HG02840 (cell line): Measurements from ENCODE around the gene LRRC52.

Experiments
- ATAC-seq: cut with Tn5 transposase; IDR thresholded peaks from one replicate; pipeline ENCODE4 v1.9.1; 2021; ENCODE audit warnings: mild to moderate bottlenecking, moderate library complexity, moderate number of reproducible peaks; ENCODE audit not compliant: unreplicated experiment, low FRiP score

The LRRC52 gene

GRCh38 chr1:165537356-165538109, 6.3 kb upstream of the LRRC52 start:
- ATAC-seq = no peak

- no peak for ATAC-seq
Measured at GRCh38 chr1:165539306-165539705, 4.5 kb upstream of the LRRC52 start.

- no peak for ATAC-seq
Measured at GRCh38 chr1:165539908-165540307, 3.9 kb upstream of the LRRC52 start.

- ATAC-seq = no peak
Measured at GRCh38 chr1:165542015-165542631, 1.7 kb upstream of the LRRC52 start.

- ATAC-seq = no peak
Measured at GRCh38 chr1:165542647-165543046, 1.2 kb upstream of the LRRC52 start.

- ATAC-seq = no peak
Measured at GRCh38 chr1:165544996-165545395, 1.2 kb downstream of the LRRC52 start.

GRCh38 chr1:165545974-165546373, 2.2 kb downstream of the LRRC52 start:
- no peak for ATAC-seq

- no peak for ATAC-seq
Measured at GRCh38 chr1:165549973-165550372, 6.2 kb downstream of the LRRC52 start.

GRCh38 chr1:165551469-165551868, 7.7 kb downstream of the LRRC52 start:
- ATAC-seq = no peak

- ATAC-seq = no peak
Measured at GRCh38 chr1:165560883-165561656, 17.3 kb downstream of the LRRC52 start.

GRCh38 chr1:165562571-165562970, 18.8 kb downstream of the LRRC52 start:
- ATAC-seq = no peak

- no peak for ATAC-seq
Measured at GRCh38 chr1:165563551-165563950, 19.8 kb downstream of the LRRC52 start.

- ATAC-seq = no peak
Measured at GRCh38 chr1:165564561-165564960, 20.8 kb downstream of the LRRC52 start.

GRCh38 chr1:165565751-165566490, 22.1 kb downstream of the LRRC52 start:
- no peak for ATAC-seq

- ATAC-seq = no peak
Measured at GRCh38 chr1:165570078-165570477, 26.3 kb downstream of the LRRC52 start.

- ATAC-seq = no peak
Measured at GRCh38 chr1:165573787-165574186, 30.0 kb downstream of the LRRC52 start.

- ATAC-seq = no peak
Measured at GRCh38 chr1:165574295-165574694, 30.5 kb downstream of the LRRC52 start.

GRCh38 chr1:165575468-165576099, 31.8 kb downstream of the LRRC52 start:
- no peak for ATAC-seq

GRCh38 chr1:165576536-165576935, 32.7 kb downstream of the LRRC52 start:
- ATAC-seq = no peak

GRCh38 chr1:165577707-165578106, 33.9 kb downstream of the LRRC52 start:
- no peak for ATAC-seq
